Esophagus muscularis mucosa (tissue), 4 donors: ENCODE results near the gene APBA3. TPM values are rescaled to one million over a fixed set of nuclear protein-coding genes. Genes with fewer than 3 reads are reported as not detected.

Experiments
- DNase-seq: peaks from one replicate; pipeline ENCODE4 v3.0.0-alpha.2; 2017; ENCODE audit errors: extremely low spot score
- H3K27ac ChIP-seq, 4 donors: fragments of 200-600 bp; sonication (generic); replicated peaks in 1 of 4; 1 replicate in 3 of 4; 2 replicates in 1 of 4; pipeline ENCODE4 v1.5.1; 2016 to 2019; ENCODE audit warnings: mild to moderate bottlenecking in 1 of 4
- H3K27me3 ChIP-seq, 4 donors: fragments of 200-600 bp; sonication (generic); one replicate each; pipeline versions ENCODE4 v1.5.1 to v1.6.0; 2016 to 2019
- H3K36me3 ChIP-seq, 4 donors: fragments of 200-600 bp; sonication (generic); one replicate each; pipeline ENCODE4 v1.5.1; 2016 to 2019
- H3K4me1 ChIP-seq, 4 donors: fragments of 200-600 bp; sonication (generic); one replicate each; pipeline ENCODE4 v1.5.1; 2016 to 2019
- H3K4me3 ChIP-seq, 4 donors: fragments of 200-600 bp; sonication (generic); 1 replicate in 2 of 4; 2 replicates in 2 of 4; pipeline ENCODE4 v1.5.1; 2016 to 2019; ENCODE audit warnings: mild to moderate bottlenecking in 4 of 4, moderate library complexity in 1 of 4
- H3K9me3 ChIP-seq, 4 donors: fragments of 200-600 bp; sonication (generic); 1 replicate in 3 of 4; 2 replicates in 1 of 4; pipeline ENCODE4 v1.5.1; 2016 to 2019
- EP300 ChIP-seq: sonication (generic); formaldehyde crosslinking; IDR thresholded peaks from one replicate; pipeline ENCODE4 v1.6.1; 2017; ENCODE audit warnings: antibody characterized with exemption
- POLR2A ChIP-seq: fragments of 450-650 bp; IDR thresholded peaks from one replicate; pipeline ENCODE4 v1.6.1; 2017; ENCODE audit warnings: antibody characterized with exemption, moderate library complexity, mild to moderate bottlenecking, low read depth
- POLR2AphosphoS5 ChIP-seq, 2 donors: sonication (generic); formaldehyde crosslinking; IDR thresholded peaks; one replicate each; pipeline ENCODE4 v1.6.1; 2017; ENCODE audit warnings: antibody characterized with exemption in 2 of 2
- WGBS: methylation state at CpG from one replicate; pipeline ENCODE4 v1.1.5; 2018; 5-methylcytosine and 5-hydroxymethylcytosine counted together
- intact Hi-C: fragments of 100-400 bp; cut with DNase I; formaldehyde crosslinking; loops from one replicate; pipeline ENCODE4 v1.15.1; 2023
- total RNA-seq, 4 donors: library from RNA; depleted of rRNA; stranded (reverse); fragments of >200 nt; gene quantifications; one replicate each; pipeline versions ENCODE4 v1.1.0 to v1.2.1, GENCODE V29; 2016
- TF ChIP-seq, protein P1 (sequence below), 3 experiments: fragments of 200-600 bp in 2 of 3; fragments of 450-650 bp in 1 of 3; sonication (generic) in 2 of 3; IDR thresholded peaks; one replicate each; pipeline ENCODE4 v1.5.1; 2017 to 2019; ENCODE audit warnings: antibody characterized with exemption in 3 of 3, mild to moderate bottlenecking in 2 of 3, moderate library complexity in 1 of 3

The APBA3 gene
- total RNA-seq, 4 donors from 2014 or later, result 13.7 to 40.5 (median 24.4) TPM

DNA sequence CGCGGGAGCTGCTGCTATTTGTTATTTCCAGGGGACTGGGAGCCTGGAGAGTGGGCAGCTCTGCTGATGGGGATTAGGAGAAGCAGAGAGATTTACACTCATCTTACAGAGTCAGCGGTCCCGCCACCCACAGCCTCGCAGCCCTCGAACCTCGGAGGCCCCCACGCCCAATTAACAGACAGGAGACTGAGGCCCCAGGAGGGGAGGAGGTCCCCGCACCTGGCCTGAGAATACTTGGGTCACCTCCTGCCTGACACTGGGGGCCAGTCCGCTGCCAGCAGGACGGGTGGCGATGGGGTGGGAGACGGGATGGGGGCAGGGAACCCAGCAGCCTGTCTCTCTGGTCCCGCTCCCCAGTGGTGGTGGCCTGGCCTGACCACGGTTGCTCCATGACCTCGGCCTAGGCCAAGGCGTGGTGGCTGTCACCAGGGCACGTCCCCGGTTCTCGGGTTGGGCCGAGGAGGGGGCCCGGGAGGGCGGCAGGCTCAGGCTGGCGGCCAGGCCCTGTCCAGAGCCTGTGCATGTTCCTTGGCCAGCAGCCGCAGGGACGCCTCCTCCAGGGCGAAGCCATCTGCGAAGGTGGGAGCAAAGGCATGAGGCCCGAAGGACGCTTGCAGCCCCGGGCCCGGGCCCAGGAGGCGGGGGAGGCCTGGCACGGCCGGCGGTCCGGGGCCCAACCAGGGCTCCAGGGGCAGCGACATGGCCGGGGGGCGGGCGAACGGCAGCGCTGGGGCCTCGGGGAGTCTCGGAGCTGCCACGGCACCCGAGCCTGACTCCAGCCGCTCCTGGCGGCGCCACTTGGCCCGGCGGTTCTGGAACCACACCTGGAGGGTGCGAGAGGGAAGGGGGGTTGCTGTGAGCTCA, 8.9 kb upstream of the APBA3 start:
- intact Hi-C loops, result no loop called here
- Histone ChIP-seq H3K36me3 (peaks cover 28 to 47% (median 41%) of the 10 kb centered on the region in 4 donors), H3K4me3 (no peak overlapping the region), H3K27me3 (peaks cover 0 to 18% (median 0%) of the 10 kb centered on the region in 4 donors), H3K4me1 (peaks cover 0 to 7% (median 0%) of the 10 kb centered on the region in 4 donors), H3K9me3 (no peaks in the 10 kb centered on the region), H3K27ac (no peak overlapping the region)
- DNase-seq, result no peak
- 80% methylated on average over 19 of the region's 53 CpGs for WGBS
- no peak for TF ChIP-seq POLR2AphosphoS5 (IDR thresholded peaks at IDR 0.05)
- no peak for TF ChIP-seq POLR2A
- TF ChIP-seq, protein P1, sequence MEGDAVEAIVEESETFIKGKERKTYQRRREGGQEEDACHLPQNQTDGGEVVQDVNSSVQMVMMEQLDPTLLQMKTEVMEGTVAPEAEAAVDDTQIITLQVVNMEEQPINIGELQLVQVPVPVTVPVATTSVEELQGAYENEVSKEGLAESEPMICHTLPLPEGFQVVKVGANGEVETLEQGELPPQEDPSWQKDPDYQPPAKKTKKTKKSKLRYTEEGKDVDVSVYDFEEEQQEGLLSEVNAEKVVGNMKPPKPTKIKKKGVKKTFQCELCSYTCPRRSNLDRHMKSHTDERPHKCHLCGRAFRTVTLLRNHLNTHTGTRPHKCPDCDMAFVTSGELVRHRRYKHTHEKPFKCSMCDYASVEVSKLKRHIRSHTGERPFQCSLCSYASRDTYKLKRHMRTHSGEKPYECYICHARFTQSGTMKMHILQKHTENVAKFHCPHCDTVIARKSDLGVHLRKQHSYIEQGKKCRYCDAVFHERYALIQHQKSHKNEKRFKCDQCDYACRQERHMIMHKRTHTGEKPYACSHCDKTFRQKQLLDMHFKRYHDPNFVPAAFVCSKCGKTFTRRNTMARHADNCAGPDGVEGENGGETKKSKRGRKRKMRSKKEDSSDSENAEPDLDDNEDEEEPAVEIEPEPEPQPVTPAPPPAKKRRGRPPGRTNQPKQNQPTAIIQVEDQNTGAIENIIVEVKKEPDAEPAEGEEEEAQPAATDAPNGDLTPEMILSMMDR (IDR thresholded peaks at IDR 0.05), result no peak
- TF ChIP-seq EP300, result no peak

DNA sequence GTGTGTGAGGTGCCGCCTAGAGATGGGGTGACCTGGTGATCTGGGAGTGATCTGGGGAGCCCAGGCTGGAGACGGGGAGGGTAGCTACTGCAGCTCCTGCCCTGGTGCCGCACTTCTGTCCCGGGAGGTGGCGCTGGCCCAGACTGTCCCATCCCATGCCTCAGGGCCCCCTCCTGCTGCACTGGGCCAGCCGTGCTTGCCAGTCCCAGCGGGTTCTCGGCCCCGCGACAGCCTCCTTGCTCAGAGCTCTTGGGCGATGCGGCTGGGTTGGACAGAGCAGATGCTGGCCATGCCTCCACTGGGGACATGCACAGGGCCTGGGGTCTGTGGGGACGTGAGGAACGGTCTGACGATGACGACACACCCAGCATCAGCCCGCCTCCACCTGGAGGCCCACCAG, 8.0 kb upstream of the APBA3 start:
- peaks cover 32 to 52% (median 46%) of the 10 kb centered on the region in 4 donors for H3K36me3 ChIP-seq
- H3K9me3 ChIP-seq, result no peaks in the 10 kb centered on the region
- H3K4me3 ChIP-seq, result no peak overlapping the region
- 83% methylated on average over 7 of the region's 17 CpGs for WGBS
- no peak for TF ChIP-seq POLR2A
- TF ChIP-seq EP300, result no peak
- TF ChIP-seq, protein P1 (IDR thresholded peaks at IDR 0.05), result no peak
- no peak for TF ChIP-seq POLR2AphosphoS5 (IDR thresholded peaks at IDR 0.05)
- H3K4me1 ChIP-seq, result peaks cover 0 to 7% (median 0%) of the 10 kb centered on the region in 4 donors
- intact Hi-C loops, result loop anchor here (10.0 kb wide), 1 partner anchor 205 kb away; the partner anchor contains the start of gene DAPK3
- no peak overlapping the region for H3K27ac ChIP-seq
- H3K27me3 ChIP-seq, result peaks cover 0 to 18% (median 0%) of the 10 kb centered on the region in 4 donors
- no peak for DNase-seq

- intact Hi-C loops, result loop anchor here (10.0 kb wide), 1 partner anchor 206 kb away; the partner anchor contains the start of gene DAPK3
- Histone ChIP-seq H3K9me3 (no peaks in the 10 kb centered on the region), H3K27me3 (peaks cover 0 to 18% (median 0%) of the 10 kb centered on the region in 4 donors), H3K4me3 (no peak overlapping the region), H3K4me1 (peaks cover 0 to 12% (median 3%) of the 10 kb centered on the region in 4 donors), H3K36me3 (peaks cover 32 to 52% (median 46%) of the 10 kb centered on the region in 4 donors), H3K27ac (no peak overlapping the region)
- no peak for TF ChIP-seq POLR2AphosphoS5 (IDR thresholded peaks at IDR 0.05)
- TF ChIP-seq POLR2A, result no peak
- 95% methylated on average over 7 of the region's 7 CpGs for whole genome bisulfite sequencing
- no peak for DNase-seq
Observed at GRCh38 chr19:3768748-3769099, 7.2 kb upstream of the APBA3 start.

- 90% methylated on average over 16 of the region's 25 CpGs for whole genome bisulfite sequencing
Observed at GRCh38 chr19:3768015-3768747, 6.7 kb upstream of the APBA3 start.

More at GRCh38 chr19:3768015-3768747, 6.7 kb upstream of the APBA3 start:
- H3K27ac ChIP-seq, result no peak overlapping the region
- H3K27me3 ChIP-seq, result peaks cover 0 to 18% (median 0%) of the 10 kb centered on the region in 4 donors
- no peak for TF ChIP-seq POLR2A
- no peak for TF ChIP-seq POLR2AphosphoS5 (IDR thresholded peaks at IDR 0.05)
- TF ChIP-seq, protein P1 (IDR thresholded peaks at IDR 0.05), result no peak
- H3K9me3 ChIP-seq, result no peaks in the 10 kb centered on the region
- intact Hi-C loops, result loop anchor here (10.0 kb wide), 1 partner anchor 207 kb away; the partner anchor contains the start of gene DAPK3
- no peak overlapping the region for H3K4me3 ChIP-seq
- peaks cover 5 to 17% (median 8%) of the 10 kb centered on the region in 4 donors for H3K4me1 ChIP-seq
- H3K36me3 ChIP-seq, result peaks cover 32 to 52% (median 46%) of the 10 kb centered on the region in 4 donors
- no peak for DNase-seq
